Hepatocyte (in vitro differentiated cells): Measurements from ENCODE around the gene PAFAH1B2. TPM values are rescaled to one million over a fixed set of nuclear protein-coding genes. Genes with fewer than 3 reads are reported as not detected.

Experiments used
- DNase-seq: peaks from one replicate; pipeline ENCODE4 v3.0.0-alpha.2; 2016; ENCODE audit warnings: low spot score
- H2AFZ ChIP-seq: fragments of 200-600 bp; sonication (generic); 2 replicates; pipeline ENCODE4 v1.6.0; 2016; ENCODE audit warnings: antibody characterized with exemption, mild to moderate bottlenecking
- H3K27ac ChIP-seq: fragments of 200-600 bp; sonication (generic); 2 replicates; pipeline ENCODE4 v1.5.1; 2016; ENCODE audit warnings: mild to moderate bottlenecking
- H3K27me3 ChIP-seq: fragments of 200-600 bp; sonication (generic); 2 replicates; pipeline ENCODE4 v1.6.1; 2016
- H3K36me3 ChIP-seq: fragments of 200-600 bp; sonication (generic); replicated peaks from 2 replicates; pipeline ENCODE4 v1.5.1; 2016; ENCODE audit warnings: low read depth; ENCODE audit not compliant: insufficient read depth
- H3K4me1 ChIP-seq: fragments of 200-600 bp; sonication (generic); 2 replicates; pipeline ENCODE4 v1.5.1; 2016; ENCODE audit warnings: mild to moderate bottlenecking, moderate library complexity; ENCODE audit not compliant: insufficient read depth
- H3K4me2 ChIP-seq: fragments of 200-600 bp; sonication (generic); 2 replicates; pipeline ENCODE4 v1.6.0; 2016
- H3K4me3 ChIP-seq: fragments of 200-600 bp; sonication (generic); 2 replicates; pipeline ENCODE4 v1.5.1; 2016; ENCODE audit warnings: mild to moderate bottlenecking
- H3K79me2 ChIP-seq: fragments of 200-600 bp; sonication (generic); 2 replicates; pipeline ENCODE4 v1.6.0; 2017; ENCODE audit warnings: mild to moderate bottlenecking
- H3K9me2 ChIP-seq: fragments of 200-600 bp; sonication (generic); replicated peaks from 2 replicates; pipeline ENCODE4 v1.6.0; 2017; ENCODE audit warnings: mild to moderate bottlenecking; ENCODE audit not compliant: insufficient read depth
- H3K9me3 ChIP-seq: fragments of 200-600 bp; sonication (generic); 2 replicates; pipeline ENCODE4 v1.5.1; 2016; ENCODE audit warnings: low read depth, mild to moderate bottlenecking
- H4K20me1 ChIP-seq: fragments of 200-600 bp; sonication (generic); 2 replicates; pipeline ENCODE4 v1.6.0; 2016; ENCODE audit warnings: mild to moderate bottlenecking; ENCODE audit not compliant: insufficient read depth, poor library complexity, severe bottlenecking
- EZH2 ChIP-seq: fragments of 200-600 bp; sonication (generic); IDR thresholded peaks from 2 replicates; pipeline ENCODE4 v1.6.1; 2016; ENCODE audit warnings: antibody characterized with exemption, mild to moderate bottlenecking, borderline replicate concordance
- EZH2phosphoT487 ChIP-seq: fragments of 200-600 bp; sonication (generic); IDR thresholded peaks from one replicate; pipeline ENCODE4 v1.6.1; 2018; ENCODE audit warnings: antibody characterized with exemption, mild to moderate bottlenecking, low read depth, moderate library complexity; ENCODE audit not compliant: unreplicated experiment, severe bottlenecking
- WGBS: methylation state at CpG from one replicate; pipeline ENCODE4 v1.1.6; 2016; ENCODE audit warnings: low lambda C conversion rate; ENCODE audit errors: missing lambda C conversion rate; 5-methylcytosine and 5-hydroxymethylcytosine counted together
- polyA plus RNA-seq: library from polyadenylated mRNA; unstranded; fragments of >200 nt; fragmentation: Nextera tagmentation; extraction: Ambion mirVana; gene quantifications from 2 replicates; pipeline ENCODE4 v1.2.1, GENCODE V29; 2016
- total RNA-seq: library from RNA; depleted of rRNA; stranded (reverse); fragments of >200 nt; gene quantifications from 2 replicates; pipeline ENCODE4 v1.2.3, GENCODE V29; 2014
- TF ChIP-seq, protein P1 (sequence below): fragments of 200-600 bp; sonication (generic); IDR thresholded peaks from 2 replicates; pipeline ENCODE4 v1.5.1; 2016; ENCODE audit warnings: antibody characterized with exemption, mild to moderate bottlenecking; ENCODE audit not compliant: poor library complexity

PAFAH1B2 gene
- total and polyA plus RNA-seq, 2 experiments from 2014 or later = 30.8 to 103 TPM

DNA sequence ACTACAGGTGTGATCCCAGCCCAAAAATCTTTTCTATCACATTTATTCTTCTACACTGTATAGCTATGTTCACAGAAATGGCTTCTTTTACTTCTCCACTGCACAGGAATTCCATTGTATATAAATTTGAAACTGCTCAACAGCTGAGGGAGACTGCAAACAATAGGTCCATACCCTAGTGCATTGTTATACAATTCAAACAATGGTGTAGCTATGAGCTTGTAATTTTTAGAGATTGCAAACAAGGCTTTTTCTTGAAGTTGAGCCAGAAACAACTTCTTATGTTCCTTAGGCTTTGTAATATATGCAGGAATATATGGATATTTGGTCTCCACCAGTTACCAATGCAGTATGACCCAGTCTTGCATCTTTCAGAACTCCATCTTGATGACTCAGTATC, 26.4 kb upstream of the PAFAH1B2 start:
- Histone ChIP-seq H3K27me3 (no peaks in the 10 kb centered on the region), H3K9me2 (no peaks in the 10 kb centered on the region), H4K20me1 (no peaks in the 10 kb centered on the region), H3K36me3 (no peaks in the 10 kb centered on the region), H2AFZ (no peak overlapping the region), H3K79me2 (no peaks in the 10 kb centered on the region), H3K4me2 (no peak overlapping the region), H3K27ac (no peak overlapping the region), H3K4me1 (no peaks in the 10 kb centered on the region), H3K4me3 (no peak overlapping the region), H3K9me3 (no peaks in the 10 kb centered on the region)
- DNase-seq = no peak
- TF ChIP-seq EZH2 (no peak), EZH2phosphoT487 (no peak)
- TF ChIP-seq, protein P1, sequence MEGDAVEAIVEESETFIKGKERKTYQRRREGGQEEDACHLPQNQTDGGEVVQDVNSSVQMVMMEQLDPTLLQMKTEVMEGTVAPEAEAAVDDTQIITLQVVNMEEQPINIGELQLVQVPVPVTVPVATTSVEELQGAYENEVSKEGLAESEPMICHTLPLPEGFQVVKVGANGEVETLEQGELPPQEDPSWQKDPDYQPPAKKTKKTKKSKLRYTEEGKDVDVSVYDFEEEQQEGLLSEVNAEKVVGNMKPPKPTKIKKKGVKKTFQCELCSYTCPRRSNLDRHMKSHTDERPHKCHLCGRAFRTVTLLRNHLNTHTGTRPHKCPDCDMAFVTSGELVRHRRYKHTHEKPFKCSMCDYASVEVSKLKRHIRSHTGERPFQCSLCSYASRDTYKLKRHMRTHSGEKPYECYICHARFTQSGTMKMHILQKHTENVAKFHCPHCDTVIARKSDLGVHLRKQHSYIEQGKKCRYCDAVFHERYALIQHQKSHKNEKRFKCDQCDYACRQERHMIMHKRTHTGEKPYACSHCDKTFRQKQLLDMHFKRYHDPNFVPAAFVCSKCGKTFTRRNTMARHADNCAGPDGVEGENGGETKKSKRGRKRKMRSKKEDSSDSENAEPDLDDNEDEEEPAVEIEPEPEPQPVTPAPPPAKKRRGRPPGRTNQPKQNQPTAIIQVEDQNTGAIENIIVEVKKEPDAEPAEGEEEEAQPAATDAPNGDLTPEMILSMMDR = no peak

DNA sequence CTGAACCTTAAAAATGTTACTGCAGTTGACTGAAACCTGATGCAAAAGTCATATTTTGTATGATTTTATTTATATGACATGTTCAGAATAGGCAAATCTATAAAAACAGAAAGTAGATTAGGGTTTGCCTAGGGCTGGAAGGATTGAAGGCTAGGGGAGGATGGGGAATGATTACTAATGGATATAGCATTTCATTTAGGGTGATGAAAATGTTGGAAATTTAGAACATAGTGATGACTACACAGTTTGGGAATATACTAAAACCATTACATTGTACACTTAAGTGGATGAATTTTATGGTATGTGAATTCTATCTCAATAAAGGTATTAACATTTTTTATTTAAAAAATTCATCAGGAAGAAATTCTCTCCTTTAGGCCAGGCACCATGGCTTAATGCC, 22.9 kb upstream of the PAFAH1B2 start:
- TF ChIP-seq, protein P1 = no peak
- no peak for TF ChIP-seq EZH2phosphoT487
- no peak for TF ChIP-seq EZH2
- Histone ChIP-seq H3K9me2 (no peaks in the 10 kb centered on the region), H3K27me3 (no peaks in the 10 kb centered on the region), H3K4me1 (no peaks in the 10 kb centered on the region), H3K79me2 (no peaks in the 10 kb centered on the region), H3K36me3 (no peaks in the 10 kb centered on the region), H3K27ac (no peak overlapping the region), H4K20me1 (no peaks in the 10 kb centered on the region), H3K4me3 (no peak overlapping the region), H3K4me2 (no peak overlapping the region), H3K9me3 (no peaks in the 10 kb centered on the region), H2AFZ (no peak overlapping the region)
- no peak for DNase-seq

DNA sequence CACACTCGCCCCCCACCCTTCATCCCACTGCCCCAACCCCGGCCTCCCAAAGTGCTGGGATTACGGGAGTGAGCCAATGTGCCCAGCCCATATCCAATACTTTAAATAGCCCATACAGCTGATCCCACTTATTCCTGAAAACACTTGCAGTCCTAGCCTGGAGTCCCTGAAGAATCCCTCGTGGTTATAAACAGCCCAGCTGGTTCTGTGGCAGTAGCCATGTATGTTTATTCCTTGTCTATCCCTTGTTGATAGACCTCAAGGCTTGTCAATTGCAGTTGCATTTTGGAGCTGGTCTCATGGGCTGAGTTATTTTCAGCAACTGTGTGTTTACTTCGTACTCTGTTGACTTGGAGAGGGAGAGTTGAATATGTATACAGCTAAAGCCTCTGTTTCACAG, 21.5 kb upstream of the PAFAH1B2 start:
- Histone ChIP-seq H3K4me3 (no peak overlapping the region), H2AFZ (no peak overlapping the region), H3K9me3 (no peaks in the 10 kb centered on the region), H3K27ac (no peak overlapping the region), H3K9me2 (no peaks in the 10 kb centered on the region), H3K4me1 (no peaks in the 10 kb centered on the region), H3K79me2 (no peaks in the 10 kb centered on the region), H3K27me3 (no peaks in the 10 kb centered on the region), H3K36me3 (no peaks in the 10 kb centered on the region), H3K4me2 (no peak overlapping the region), H4K20me1 (no peaks in the 10 kb centered on the region)
- 72% methylated on average over 3 of the region's 5 CpGs for WGBS
- no peak for DNase-seq
- TF ChIP-seq EZH2phosphoT487 (no peak), EZH2 (no peak)
- TF ChIP-seq, protein P1 = no peak

DNA sequence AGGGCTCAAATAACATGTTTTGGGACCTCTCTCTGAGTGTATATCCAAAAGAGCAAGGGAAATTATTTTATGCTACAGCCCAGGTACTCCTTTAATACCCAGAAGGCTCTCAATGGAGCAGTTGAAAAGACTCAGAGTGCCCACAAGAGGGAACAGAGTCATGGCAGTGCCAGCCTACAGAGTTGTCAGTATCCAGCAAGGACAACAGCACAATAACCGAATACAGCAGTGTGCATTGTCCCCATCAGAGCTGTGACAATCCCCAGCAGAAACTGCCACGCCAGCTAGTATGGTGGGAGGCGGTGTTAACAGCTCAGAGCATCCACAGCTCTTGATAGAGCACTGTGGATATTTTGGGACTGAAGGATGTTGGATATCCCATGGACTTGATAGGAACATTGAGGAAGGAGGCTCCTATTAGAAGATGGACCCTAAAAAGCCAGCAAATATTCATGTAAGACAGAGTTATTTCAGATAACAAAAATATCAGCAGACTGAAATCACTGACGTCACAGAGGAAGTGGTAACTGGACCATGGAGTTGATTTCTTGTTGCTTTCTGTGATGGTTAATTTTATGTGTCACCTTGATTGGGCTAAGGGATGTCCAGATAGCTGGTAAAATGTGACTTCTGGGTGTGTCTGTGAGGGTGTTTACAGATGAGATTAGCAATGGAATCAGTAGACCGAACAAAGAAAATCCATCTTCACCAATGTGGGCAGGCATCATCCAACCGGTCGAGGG, 17.7 kb upstream of the PAFAH1B2 start:
- no peak overlapping the region for H3K4me3 ChIP-seq
- no peaks in the 10 kb centered on the region for H3K27me3 ChIP-seq
- WGBS = 74% methylated on average over 7 of the region's 7 CpGs
- no peaks in the 10 kb centered on the region for H3K9me2 ChIP-seq
- no peak overlapping the region for H2AFZ ChIP-seq
- H3K4me2 ChIP-seq = no peak overlapping the region
- no peak overlapping the region for H3K27ac ChIP-seq
- H3K36me3 ChIP-seq = no peaks in the 10 kb centered on the region
- no peaks in the 10 kb centered on the region for H3K79me2 ChIP-seq
- no peaks in the 10 kb centered on the region for H3K4me1 ChIP-seq
- no peak for TF ChIP-seq EZH2phosphoT487
- TF ChIP-seq, protein P1 = no peak
- TF ChIP-seq EZH2 = no peak
- DNase-seq = no peak
- no peaks in the 10 kb centered on the region for H3K9me3 ChIP-seq
- no peaks in the 10 kb centered on the region for H4K20me1 ChIP-seq
